ENCODE results near the gene RAB4A.

DNA sequence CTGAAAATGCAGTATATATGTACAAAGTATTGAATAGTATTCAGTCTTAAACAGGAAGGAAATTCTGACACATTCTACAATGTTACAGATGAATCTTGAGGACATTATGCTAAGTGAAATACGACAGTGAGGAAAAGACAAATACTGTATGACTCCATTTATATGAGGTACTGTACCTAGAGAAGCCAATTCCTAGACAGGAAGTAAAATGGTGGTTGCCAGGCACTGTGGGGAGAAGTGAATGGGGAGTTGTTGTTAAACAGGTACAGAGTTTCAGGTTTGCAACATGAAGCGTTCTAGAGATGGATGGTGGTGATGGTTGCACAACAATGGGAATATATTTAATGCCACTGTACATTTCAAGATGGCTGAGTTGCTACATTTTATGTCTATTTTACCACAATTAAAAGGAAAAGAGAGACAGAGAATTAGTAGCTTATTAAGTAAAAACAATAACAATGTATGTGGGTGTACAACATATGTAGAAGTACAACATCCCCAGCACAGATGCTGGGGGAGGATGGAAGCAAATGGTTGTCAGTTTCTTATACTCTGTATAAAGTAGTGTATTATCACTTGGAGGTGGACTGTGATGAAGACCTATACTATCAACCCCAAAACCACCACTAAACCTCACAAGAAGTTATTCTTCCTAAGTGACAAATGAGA lies 3.9 kb upstream of the RAB4A start:
- TF ChIP-seq, protein P1, sequence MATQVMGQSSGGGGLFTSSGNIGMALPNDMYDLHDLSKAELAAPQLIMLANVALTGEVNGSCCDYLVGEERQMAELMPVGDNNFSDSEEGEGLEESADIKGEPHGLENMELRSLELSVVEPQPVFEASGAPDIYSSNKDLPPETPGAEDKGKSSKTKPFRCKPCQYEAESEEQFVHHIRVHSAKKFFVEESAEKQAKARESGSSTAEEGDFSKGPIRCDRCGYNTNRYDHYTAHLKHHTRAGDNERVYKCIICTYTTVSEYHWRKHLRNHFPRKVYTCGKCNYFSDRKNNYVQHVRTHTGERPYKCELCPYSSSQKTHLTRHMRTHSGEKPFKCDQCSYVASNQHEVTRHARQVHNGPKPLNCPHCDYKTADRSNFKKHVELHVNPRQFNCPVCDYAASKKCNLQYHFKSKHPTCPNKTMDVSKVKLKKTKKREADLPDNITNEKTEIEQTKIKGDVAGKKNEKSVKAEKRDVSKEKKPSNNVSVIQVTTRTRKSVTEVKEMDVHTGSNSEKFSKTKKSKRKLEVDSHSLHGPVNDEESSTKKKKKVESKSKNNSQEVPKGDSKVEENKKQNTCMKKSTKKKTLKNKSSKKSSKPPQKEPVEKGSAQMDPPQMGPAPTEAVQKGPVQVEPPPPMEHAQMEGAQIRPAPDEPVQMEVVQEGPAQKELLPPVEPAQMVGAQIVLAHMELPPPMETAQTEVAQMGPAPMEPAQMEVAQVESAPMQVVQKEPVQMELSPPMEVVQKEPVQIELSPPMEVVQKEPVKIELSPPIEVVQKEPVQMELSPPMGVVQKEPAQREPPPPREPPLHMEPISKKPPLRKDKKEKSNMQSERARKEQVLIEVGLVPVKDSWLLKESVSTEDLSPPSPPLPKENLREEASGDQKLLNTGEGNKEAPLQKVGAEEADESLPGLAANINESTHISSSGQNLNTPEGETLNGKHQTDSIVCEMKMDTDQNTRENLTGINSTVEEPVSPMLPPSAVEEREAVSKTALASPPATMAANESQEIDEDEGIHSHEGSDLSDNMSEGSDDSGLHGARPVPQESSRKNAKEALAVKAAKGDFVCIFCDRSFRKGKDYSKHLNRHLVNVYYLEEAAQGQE (IDR thresholded peaks at IDR 0.05; ENCODE audit: insufficient replicate concordance, low read depth), result no peak
- TF ChIP-seq, protein P2, sequence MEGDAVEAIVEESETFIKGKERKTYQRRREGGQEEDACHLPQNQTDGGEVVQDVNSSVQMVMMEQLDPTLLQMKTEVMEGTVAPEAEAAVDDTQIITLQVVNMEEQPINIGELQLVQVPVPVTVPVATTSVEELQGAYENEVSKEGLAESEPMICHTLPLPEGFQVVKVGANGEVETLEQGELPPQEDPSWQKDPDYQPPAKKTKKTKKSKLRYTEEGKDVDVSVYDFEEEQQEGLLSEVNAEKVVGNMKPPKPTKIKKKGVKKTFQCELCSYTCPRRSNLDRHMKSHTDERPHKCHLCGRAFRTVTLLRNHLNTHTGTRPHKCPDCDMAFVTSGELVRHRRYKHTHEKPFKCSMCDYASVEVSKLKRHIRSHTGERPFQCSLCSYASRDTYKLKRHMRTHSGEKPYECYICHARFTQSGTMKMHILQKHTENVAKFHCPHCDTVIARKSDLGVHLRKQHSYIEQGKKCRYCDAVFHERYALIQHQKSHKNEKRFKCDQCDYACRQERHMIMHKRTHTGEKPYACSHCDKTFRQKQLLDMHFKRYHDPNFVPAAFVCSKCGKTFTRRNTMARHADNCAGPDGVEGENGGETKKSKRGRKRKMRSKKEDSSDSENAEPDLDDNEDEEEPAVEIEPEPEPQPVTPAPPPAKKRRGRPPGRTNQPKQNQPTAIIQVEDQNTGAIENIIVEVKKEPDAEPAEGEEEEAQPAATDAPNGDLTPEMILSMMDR (IDR thresholded peaks at IDR 0.05; ENCODE audit: insufficient read depth, low read length), result no peak
- no peak for TF ChIP-seq POLR2AphosphoS5 (IDR thresholded peaks at IDR 0.05; ENCODE audit: low read depth)
